NCI-H128 (cell line): Measurements from ENCODE around the gene EXD1.

Source experiments
- DNase-seq: peaks from one replicate; lab custom pipeline; 2025; ENCODE audit not compliant: unreplicated experiment; lab: John Stamatoyannopoulos, UW

The EXD1 gene

GRCh38 chr15:41231422-41232226 lies 1.1 kb upstream of the EXD1 start:
- no peak for DNase-seq

- DNase-seq: no peak
Measured at GRCh38 chr15:41230345-41230649, 260 bp downstream of the EXD1 start.

GRCh38 chr15:41219381-41219780 lies 11.2 kb downstream of the EXD1 start:
- no peak for DNase-seq

- no peak for DNase-seq
Measured at GRCh38 chr15:41218851-41219250, 11.7 kb downstream of the EXD1 start.

- DNase-seq: no peak
Measured at GRCh38 chr15:41215708-41216107, 14.8 kb downstream of the EXD1 start.

- no peak for DNase-seq
Measured at GRCh38 chr15:41207687-41208448, 22.7 kb downstream of the EXD1 start.

GRCh38 chr15:41205315-41205714 lies 25.2 kb downstream of the EXD1 start:
- DNase-seq: no peak

GRCh38 chr15:41203395-41203794 lies 27.2 kb downstream of the EXD1 start:
- DNase-seq: no peak

- no peak for DNase-seq
Measured at GRCh38 chr15:41199470-41199869, 31.1 kb downstream of the EXD1 start.

- DNase-seq: no peak
Measured at GRCh38 chr15:41194444-41194843, 36.1 kb downstream of the EXD1 start.

- DNase-seq: no peak
Measured at GRCh38 chr15:41183581-41183980, 47.0 kb downstream of the EXD1 start.

GRCh38 chr15:41182266-41182665 lies 48.3 kb downstream of the EXD1 start:
- DNase-seq: no peak

- no peak for DNase-seq
Measured at GRCh38 chr15:41180206-41180789, 50.3 kb downstream of the EXD1 start.

GRCh38 chr15:41169781-41170180 lies 60.8 kb downstream of the EXD1 start:
- DNase-seq: no peak

GRCh38 chr15:41169086-41169485 lies 61.5 kb downstream of the EXD1 start:
- DNase-seq: no peak

GRCh38 chr15:41161736-41162135 lies 68.8 kb downstream of the EXD1 start:
- DNase-seq: no peak

GRCh38 chr15:41161336-41161735 lies 69.2 kb downstream of the EXD1 start:
- no peak for DNase-seq

GRCh38 chr15:41160639-41161315 lies 69.8 kb downstream of the EXD1 start:
- no peak for DNase-seq

GRCh38 chr15:41154412-41154811 lies 76.1 kb downstream of the EXD1 start:
- DNase-seq: no peak

GRCh38 chr15:41153733-41154132 lies 76.8 kb downstream of the EXD1 start:
- DNase-seq: no peak

- DNase-seq: no peak
Measured at GRCh38 chr15:41151451-41152005, 79.0 kb downstream of the EXD1 start.
